ENCODE measurements around the gene DLK1. TPM values are rescaled to one million over a fixed set of nuclear protein-coding genes. Genes with fewer than 3 reads are reported as not detected.

The DLK1 gene
- total RNA-seq, 1 experiment from 2014 or later, result 8.2 TPM

DNA sequence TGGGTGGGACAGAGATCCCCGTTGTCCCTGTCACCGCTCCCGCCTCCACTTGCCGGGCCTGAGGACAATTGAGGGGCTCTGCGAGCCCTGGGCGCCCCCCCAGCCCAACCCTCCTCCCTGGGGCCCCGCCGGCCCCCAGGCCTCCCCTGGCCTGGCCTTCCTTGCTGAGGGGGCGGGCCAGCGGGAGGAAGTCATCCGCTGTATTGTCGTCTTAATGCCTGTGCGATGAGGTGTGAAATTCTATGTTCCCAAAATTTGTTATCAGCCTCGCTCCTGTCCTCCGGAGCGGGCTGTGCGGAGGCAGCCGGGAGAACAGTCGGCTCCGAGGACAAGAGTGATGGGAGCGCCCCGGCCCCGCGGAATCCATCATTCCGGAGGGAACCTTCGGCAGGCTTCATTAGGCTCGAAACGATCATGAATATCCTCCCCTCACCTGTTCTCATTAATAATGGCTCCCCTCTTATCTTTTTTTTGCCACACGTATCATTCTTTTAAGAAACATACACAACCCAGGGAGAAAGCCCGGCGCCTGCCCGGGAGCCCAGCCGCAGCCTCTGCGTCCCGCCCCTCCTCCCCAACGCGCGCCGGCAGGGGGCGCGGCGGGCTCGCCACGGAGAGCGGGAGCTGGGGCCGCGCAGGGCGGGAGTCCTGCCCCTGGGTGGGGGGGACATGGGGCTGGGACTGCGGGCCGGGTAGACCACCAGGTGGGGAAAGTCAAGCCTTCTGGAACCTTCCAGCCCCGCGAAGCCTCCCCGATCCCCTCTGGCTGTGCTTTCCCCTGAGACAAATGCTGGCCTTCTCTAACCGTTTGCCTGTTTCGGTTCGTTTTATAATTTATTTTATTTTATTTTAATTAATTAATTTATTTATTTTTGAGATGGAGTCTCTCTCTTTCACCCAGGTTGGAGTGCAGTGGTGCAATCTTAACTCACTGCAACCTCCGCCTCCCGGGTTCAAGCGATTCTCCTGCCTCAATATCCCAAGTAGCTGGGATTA is 17.1 kb upstream of the DLK1 start:
- in situ Hi-C loops (cut with HindIII; ENCODE audit: low pct_unique_long_range_greater_than_20kb, low sequenced_read_pairs), result no loop called here
- no peak for DNase-seq (ENCODE audit: low read depth, low spot score)

DNA sequence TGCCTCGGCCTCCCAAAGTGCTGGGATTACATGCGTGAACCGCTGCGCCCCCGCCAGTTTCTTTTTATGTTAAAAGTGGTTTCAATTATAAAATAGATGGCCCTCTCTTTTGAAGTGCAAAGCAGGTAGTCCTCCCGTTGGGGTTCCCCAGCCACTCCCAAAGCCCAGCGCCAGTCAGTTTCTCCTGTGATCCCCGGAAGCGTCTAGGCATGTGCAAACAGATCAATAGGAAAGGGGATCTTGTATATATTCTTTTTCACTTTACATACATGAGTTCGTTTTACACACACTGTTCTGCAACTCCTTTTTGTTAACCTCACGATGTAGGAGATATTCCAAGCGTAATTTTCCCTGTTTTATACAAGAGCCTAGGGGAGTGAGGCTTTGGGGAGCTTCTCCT is 16.3 kb upstream of the DLK1 start:
- no peak for DNase-seq (ENCODE audit: low read depth, low spot score)
- in situ Hi-C loops (cut with HindIII; ENCODE audit: low pct_unique_long_range_greater_than_20kb, low sequenced_read_pairs), result no loop called here

DNA sequence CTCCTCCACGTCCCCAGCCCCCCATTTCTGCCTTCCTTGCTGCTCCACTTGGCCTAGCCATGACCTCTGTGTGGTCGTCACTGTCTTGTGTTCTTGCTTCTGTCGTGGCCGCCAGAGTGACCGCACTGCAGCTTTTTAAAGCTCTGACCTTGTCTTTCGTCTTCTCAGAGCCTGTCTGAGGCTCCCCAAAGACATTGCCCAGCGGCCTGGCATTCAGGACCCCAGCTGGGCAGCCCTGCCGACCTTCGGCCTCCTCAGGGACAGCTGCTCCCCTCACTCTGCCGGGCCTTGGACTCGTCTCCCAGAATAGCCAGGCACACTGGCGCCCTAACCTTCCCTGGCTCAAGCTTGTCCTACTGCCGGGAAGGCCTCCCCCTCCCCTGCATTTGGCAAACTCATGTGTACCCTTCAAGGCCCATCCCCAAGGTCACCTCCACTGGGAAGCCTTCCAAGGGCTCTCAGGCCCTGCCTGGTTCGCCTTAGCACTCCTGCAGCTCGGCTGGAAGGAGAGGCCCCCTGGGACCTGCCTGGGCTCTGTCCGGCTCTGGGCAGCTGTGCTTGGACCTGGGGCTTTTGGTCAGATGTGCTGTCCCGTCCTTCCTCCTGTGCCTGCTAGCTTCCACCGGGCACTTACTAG is 15.7 kb upstream of the DLK1 start:
- no peak for DNase-seq (ENCODE audit: low read depth, low spot score)
- in situ Hi-C loops (cut with HindIII; ENCODE audit: low pct_unique_long_range_greater_than_20kb, low sequenced_read_pairs), result no loop called here

DNA sequence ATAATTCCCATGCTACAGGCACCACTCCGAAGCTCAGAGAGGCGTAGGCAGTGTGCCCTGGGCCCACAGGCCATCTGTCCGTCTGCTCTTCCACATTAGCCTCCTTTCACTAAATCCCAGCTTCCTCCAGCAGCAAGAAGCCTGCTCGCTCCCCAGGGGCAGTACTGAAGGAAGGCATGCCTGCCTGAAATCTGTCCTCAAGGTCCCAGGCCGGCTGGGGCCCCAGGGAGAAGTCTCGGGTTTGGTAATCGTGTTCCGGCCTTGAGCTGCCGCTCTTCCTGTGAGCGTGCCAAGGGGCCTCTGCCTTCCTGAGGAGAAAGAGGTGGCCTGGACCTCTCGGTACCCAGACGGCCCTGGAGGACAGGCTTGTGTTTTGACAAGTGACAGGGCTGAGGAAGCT is 15.2 kb upstream of the DLK1 start:
- in situ Hi-C loops (cut with HindIII; ENCODE audit: low pct_unique_long_range_greater_than_20kb, low sequenced_read_pairs), result no loop called here
- no peak for DNase-seq (ENCODE audit: low read depth, low spot score)

DNA sequence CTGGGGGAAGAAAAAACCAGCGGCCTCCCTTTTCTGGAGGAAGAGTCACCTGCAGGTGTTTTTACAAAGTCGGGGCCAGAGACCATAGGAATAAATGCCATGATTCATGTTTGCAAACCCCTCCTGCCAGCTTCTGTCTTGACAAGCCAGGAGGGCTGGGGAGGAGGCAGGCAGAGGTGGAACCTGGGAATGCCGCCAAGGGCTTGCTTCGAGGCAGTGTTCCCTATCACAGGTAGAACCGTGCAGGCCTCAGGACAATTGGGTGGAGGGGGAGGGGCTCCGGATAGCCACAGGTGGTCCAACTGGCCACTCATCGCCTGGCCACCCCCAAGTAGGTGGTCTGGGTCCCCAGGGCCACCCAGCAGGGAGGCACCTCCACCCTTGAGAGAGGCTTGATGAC is 14.2 kb upstream of the DLK1 start:
- no peak for DNase-seq (ENCODE audit: low read depth, low spot score)
- in situ Hi-C loops (cut with HindIII; ENCODE audit: low pct_unique_long_range_greater_than_20kb, low sequenced_read_pairs), result no loop called here

DNA sequence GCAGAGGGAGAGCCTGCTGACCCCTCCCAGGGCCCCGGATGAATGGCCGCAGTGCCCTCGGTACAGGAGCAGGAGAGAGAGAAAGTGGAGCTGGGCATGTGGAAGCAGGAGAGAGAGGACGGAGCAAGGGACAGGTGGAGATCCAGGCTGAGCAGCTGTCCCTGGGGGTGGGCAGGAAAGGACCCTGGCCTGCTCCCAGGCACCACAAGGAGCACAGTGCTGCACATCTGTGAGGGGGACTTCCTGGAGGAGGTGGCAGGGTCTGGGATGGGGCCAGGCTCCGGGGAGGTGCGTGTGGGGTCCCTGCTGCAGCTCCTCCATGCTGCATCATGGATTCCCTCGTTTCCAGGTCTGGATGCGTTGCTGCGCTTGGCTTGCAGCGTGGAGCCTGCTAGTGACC is 13.0 kb upstream of the DLK1 start:
- no peak for DNase-seq (ENCODE audit: low read depth, low spot score)
- in situ Hi-C loops (cut with HindIII; ENCODE audit: low pct_unique_long_range_greater_than_20kb, low sequenced_read_pairs), result no loop called here

DNA sequence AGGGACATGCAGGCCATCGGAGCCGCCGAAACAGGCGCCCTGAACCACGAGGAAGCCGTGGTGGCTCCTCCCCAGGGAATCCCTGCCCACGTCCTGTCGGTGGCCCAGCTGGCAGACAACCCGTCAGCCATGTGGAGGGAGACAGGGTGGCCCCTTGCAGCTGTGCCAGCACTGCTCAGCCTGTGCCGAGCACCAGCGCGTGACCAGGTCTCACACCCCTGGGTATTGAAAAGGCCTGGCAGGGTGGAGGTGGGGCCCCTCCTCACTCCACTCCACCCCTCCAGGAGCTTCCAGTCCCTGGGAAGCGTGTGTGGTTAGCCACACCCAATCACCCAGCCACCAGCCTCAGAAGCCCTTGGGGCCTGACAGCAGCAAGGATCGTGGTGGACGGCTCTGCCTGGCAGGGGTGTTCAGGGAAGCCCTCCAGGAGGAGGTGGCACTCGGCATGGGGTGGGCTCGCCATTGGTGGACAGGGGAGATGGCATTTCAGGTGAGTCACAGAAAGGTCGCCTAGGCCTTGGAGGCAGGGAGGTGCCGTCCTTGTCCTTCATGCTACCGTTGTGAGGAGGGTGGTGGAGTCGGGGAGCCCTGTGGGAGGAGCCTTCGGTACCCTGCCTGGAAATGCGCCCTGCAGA is 12.3 kb upstream of the DLK1 start:
- in situ Hi-C loops (cut with HindIII; ENCODE audit: low pct_unique_long_range_greater_than_20kb, low sequenced_read_pairs), result no loop called here

DNA sequence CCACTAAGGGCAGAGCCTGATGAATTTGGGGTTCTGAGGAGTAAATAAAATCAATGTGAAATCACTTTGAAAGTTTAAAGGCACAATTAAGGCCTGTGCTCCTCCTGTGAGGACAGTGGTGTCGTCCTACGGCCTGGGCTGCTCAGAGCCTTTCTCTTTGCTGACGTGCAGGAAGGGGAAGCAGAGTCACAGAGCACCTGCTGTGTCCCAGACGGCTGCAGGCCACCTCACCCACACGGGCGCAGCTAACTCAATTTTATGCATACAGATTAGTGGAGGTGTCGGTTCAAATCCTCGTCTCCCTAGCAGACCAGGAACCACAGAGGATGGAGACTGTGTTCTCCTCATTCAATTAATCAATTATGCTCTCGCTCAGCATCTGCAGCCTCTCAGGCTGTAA is 11.4 kb upstream of the DLK1 start:
- in situ Hi-C loops (cut with HindIII; ENCODE audit: low pct_unique_long_range_greater_than_20kb, low sequenced_read_pairs), result no loop called here
- DNase-seq (ENCODE audit: low read depth, low spot score), result no peak

More for the DNA sequence above, 12.3 kb upstream of the DLK1 start:
- no peak for DNase-seq (ENCODE audit: low read depth, low spot score)

DNA sequence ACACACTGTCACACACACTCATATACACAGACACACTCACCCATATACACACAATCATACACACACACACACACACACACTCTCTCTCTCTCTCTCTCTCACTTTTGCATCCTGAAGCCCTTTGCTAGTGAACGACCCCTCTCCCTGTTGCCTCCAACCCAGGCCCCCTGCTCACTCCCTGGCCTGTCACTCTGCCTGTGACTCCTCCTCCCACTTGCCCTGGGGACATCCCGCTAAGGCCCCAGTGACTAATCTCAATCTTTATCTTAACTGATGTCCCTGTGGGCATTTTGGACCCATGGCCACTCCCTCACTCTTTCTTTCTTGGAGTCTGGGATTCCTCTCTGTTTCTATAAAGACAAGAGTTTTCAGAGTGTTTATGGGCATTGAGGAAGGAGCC is 10.9 kb upstream of the DLK1 start:
- in situ Hi-C loops (cut with HindIII; ENCODE audit: low pct_unique_long_range_greater_than_20kb, low sequenced_read_pairs), result no loop called here
- DNase-seq (ENCODE audit: low read depth, low spot score), result no peak

DNA sequence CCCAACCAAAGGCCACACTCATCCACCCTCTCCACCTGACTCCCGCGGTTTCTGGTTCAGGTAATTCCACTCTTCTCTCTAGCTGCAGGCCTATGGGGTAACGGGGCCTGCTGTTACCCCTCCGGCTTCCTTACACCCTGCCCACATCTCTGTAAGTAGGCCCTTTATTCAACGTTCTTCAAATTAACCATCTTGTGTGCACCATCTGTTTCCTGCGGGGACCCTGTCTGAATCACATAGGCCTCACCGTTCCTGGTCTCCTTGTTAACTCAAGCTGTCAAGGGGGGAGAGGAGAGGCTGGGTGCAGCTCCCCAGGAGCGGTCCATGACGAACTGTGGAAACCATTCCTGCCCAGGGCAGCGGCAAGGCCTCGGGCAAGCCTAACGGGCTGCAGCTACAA is 9.3 kb upstream of the DLK1 start:
- DNase-seq (ENCODE audit: low read depth, low spot score), result no peak
- in situ Hi-C loops (cut with HindIII; ENCODE audit: low pct_unique_long_range_greater_than_20kb, low sequenced_read_pairs), result no loop called here

DNA sequence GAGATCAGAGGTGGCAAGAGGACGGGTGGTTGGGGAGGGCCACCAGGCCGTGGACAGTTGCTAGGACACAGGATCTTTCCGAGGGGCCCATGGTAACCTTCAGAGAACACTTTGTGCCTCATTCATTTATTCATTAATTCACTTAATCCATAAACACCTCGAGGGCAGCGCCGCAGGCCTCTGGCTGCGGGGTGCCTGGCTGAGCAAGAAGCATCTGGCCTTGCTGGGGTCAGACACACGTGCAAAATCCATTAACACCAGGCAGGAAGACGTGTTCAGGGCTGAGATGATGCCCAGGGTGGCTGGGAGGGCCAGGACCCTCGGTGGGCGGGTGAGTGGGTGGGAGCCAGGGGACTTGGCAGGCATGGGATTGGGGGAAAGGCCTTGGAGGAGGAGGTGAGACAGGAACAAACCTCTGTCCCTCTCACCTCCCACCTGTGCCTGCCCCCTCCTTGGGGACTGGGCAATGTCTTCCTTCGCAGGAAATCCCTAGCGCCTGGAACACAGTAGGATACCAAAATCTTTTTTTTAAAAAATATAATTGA is 6.6 kb upstream of the DLK1 start:
- no peak for DNase-seq (ENCODE audit: low read depth, low spot score)
- in situ Hi-C loops (cut with HindIII; ENCODE audit: low pct_unique_long_range_greater_than_20kb, low sequenced_read_pairs), result no loop called here

DNA sequence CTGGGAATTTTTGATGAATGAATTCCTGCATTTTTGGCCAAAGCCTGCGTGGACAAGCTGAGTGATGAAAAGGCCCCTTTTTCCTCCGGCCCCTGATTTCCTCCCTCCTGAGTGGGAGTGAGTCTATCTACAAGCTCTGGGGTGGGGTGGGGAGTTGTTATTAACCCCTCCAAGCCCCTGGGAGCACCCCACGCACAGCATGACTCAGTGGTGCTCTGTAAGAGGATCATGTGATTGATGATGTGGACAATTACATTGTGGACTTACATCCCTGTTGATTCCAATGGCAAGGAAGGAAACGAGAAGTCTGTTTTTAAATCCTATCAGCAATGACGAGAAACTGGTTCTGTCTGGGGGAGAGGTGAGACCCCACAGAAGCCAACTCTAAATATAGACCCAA is 5.1 kb upstream of the DLK1 start:
- in situ Hi-C loops (cut with HindIII; ENCODE audit: low pct_unique_long_range_greater_than_20kb, low sequenced_read_pairs), result no loop called here
- no peak for DNase-seq (ENCODE audit: low read depth, low spot score)

DNA sequence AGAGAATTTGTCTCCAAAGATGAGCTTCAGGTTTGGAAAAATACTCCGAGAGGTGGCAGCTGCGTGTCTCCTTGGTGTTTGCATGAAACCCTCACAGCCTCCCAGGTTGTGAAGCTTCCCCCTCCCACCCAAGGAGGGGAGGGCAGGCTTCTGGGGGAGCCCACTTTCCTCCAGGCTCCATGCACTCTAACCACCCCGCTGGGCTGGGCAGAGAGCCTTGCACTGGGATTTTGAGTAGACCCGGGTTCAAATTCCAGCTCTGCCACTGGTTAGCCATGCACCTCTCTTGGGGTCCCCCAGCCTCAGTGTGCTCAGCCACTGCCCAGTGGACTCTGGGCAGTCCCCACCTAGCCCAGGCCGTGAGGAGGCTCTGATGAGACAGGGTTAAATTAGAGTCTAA is 4.3 kb upstream of the DLK1 start:
- no peak for DNase-seq (ENCODE audit: low read depth, low spot score)
- in situ Hi-C loops (cut with HindIII; ENCODE audit: low pct_unique_long_range_greater_than_20kb, low sequenced_read_pairs), result no loop called here

DNA sequence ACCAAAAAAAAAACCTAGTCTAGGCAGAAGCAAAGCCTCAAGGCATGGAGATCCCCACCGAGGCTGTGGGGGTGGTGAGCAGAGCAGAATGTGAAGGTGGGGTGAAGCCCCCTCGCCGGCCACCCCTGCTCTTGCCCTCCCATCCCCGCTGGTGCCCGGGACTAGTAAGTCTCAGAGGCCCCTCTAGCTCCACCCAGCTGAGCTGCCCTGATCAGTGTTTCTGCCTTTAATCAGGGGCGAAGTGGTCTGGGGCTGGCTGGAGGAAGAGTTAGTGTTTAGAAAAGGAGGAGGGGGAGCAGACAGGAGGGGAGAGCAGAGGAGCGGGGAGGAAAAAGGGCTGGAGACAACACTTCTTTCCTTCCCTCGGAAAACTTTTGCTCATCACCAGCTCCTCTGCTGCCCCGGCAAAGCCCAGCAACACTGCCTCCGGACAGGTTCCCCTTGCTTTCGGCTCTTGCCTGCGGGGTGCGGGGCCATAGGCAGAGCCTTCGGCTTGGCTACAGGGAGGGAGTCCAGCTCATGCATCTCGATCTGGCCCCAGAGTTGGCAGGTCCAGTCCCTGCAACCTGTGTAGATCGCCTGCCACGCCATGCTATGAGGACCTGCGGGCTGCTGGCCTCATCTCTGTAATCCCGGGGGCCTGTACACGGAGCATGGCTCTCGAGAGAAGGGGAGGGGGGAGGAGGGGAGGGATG is 3.4 kb upstream of the DLK1 start:
- no peak for DNase-seq (ENCODE audit: low read depth, low spot score)

DNA sequence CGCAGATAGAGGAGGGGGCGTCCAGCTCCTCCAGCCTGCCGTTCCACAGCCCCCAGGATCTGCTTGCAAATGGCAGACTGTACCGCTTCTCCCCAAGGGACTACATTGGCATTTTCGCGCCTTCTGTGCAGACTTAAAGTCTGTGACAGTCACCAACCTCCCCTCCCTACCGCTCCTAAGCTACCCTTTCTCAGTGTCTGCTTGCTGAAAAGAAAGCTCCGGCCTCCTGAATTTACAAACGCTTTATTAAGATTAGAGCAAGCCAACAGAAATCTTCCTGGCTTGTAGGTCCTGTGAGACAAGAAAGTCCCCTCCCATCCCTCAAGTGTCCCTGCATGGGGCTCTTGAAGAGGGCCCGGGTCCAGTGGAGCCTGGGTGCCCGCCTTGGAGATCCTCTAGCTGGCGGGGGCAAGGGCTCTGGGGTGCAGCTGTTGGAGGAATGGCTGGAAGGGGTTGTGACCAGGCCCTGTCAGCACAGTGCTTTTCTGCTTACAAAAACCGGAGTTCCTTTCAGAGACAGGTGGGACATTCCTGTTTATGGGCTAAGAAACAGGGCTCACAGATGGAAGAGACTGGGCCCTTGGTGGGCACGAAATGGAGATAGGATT is 2.8 kb upstream of the DLK1 start:
- in situ Hi-C loops (cut with HindIII; ENCODE audit: low pct_unique_long_range_greater_than_20kb, low sequenced_read_pairs), result no loop called here
- no peak for DNase-seq (ENCODE audit: low read depth, low spot score)

More for the DNA sequence above, 3.4 kb upstream of the DLK1 start:
- in situ Hi-C loops (cut with HindIII; ENCODE audit: low pct_unique_long_range_greater_than_20kb, low sequenced_read_pairs), result no loop called here

DNA sequence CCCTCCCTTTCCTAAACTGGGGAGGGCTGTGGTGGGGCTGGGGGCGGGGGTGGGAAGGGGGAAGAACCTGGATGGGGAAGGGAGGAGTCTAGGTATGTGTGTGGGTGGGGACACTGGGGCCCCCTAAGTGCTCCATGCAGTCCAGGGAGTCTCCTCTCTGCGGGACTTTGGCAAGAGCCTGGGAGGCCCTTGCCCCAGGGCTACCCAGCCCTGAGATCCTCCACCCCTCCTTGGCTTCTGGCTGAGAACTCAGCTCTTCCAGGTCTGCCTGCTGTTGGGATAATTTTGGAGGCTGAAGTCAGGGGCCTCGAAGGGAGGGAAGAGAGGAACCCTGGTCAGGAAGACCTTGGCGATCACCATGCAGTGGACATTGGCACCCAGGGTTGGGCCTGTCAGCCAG is 2.2 kb upstream of the DLK1 start:
- DNase-seq (ENCODE audit: low read depth, low spot score), result no peak
- in situ Hi-C loops (cut with HindIII; ENCODE audit: low pct_unique_long_range_greater_than_20kb, low sequenced_read_pairs), result no loop called here

DNA sequence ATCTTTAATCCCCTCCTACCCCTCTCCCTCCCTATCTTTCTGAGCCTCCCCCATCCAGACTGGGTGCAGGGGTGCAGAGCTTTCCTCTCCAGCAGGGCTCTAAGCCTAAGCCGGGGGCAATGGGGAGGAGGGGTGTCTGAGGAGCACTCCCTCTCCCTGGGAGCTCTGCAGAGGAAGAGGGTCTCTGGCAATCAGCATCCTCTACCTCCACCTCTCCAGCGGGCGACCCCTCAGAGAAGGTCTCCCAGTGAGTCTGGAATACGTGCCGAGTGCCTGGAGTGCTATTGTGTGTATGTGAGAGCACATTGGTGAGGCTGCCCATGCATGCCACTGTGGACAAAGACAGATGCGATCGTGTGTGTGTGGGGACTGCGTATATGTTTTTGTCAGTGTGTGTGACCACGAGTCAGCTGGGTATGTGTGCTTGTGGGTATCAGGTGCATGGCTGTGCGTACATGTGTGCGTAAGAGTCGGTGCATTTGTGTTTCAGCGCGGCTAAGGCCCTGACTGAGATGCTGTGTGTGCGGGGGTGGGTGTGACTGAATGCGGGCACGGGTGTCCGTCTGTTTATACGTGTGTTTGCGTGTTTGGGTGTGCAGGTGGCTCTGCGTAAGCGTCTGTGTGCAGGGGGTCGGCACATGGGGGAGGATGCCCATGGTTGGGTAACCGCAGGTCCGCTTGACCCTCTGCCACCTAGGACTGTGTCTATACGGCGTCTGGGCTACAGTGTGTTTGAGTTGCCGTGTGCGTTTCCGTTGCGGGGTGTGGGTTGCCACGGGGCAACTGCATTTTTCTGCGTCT is 905 bp upstream of the DLK1 start:
- no peak for DNase-seq (ENCODE audit: low read depth, low spot score)
- in situ Hi-C loops (cut with HindIII; ENCODE audit: low pct_unique_long_range_greater_than_20kb, low sequenced_read_pairs), result no loop called here
